C4-2B (cell line): Measurements from ENCODE around the gene PROX1.

Source experiments
- CTCF ChIP-seq: fragments of 450-650 bp; conservative IDR thresholded peaks from 2 replicates; pipeline ENCODE4 v1.5.1; 2017; ENCODE audit warnings: mild to moderate bottlenecking
- ZFX ChIP-seq: fragments of 450-650 bp; IDR thresholded peaks from 2 replicates; pipeline ENCODE4 v1.6.1; 2017

- TF ChIP-seq ZFX (no peak), CTCF (no peak)
These were observed 9.9 kb upstream of the PROX1 start for GRCh38 chr1:213977909-213978308.
